HG03039 (cell line): ENCODE data around the gene AAMDC.
"Not testable (repeated sequence)": the region's sequence is repeated elsewhere in the genome, so short reads cannot be mapped to it uniquely, and the experiment has no call there.

Experiments used
- ATAC-seq: cut with Tn5 transposase; IDR thresholded peaks from one replicate; pipeline ENCODE4 v1.9.1; 2021; ENCODE audit warnings: mild to moderate bottlenecking, moderate library complexity; ENCODE audit not compliant: unreplicated experiment

Gene AAMDC

DNA sequence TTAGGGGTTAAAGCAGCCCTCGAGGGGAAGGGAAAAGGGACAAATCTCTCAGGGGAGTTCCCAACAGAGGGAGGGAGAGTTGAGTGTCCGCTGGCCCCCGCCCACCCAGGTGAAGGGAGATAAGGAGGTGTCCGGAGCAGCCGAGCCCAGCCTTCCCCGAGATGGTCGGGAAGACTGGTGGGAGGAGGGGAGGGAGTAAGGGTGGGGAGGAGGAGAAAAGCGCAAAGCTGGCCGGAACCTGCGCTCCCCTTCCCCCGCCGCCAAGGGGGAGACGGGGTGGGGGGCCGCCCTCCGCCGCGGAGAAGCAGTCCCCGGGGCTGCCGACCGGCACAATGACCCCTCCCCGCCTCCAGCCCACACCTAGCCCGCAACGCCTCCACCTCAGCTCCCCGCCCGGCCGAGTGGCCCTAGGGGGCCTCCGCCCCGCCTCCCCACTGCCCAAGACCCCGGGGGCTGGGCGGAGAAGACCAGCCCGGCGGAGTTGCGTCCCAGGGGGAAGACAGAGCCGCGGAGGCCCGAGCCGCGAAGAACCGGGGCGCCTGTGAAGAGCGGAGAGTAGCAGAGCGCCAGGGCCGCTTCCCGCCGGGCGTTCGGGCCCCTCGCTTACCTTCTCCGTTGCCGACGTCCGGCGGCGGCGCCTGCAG, 901 bp upstream of the AAMDC start:
- peak; percentile 15 for ATAC-seq

DNA sequence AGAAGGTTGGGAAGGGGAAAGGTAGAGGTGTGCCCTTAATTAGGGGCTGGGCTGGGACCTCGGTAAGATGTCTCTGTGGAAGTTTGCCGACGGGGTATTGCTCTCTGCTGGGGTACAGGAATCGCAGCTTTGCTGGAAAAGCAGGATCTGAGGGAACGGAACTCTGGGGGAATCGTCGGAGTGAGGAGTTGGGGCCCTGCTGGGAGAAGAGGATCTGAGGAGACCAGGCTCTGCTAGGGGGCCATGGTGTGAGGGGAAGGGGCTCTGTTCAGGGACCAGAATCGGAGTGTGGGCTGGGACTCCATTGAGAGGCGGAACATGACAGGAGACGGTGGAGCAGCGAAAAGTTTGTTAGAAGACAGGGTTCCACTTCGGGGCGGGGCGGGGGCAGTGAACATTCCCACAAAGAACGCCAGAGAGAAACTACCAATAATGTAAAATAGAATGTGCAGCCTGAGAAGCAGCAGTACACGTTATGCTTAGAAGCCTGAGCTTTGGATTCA, 456 bp downstream of the AAMDC start:
- no peak for ATAC-seq

DNA sequence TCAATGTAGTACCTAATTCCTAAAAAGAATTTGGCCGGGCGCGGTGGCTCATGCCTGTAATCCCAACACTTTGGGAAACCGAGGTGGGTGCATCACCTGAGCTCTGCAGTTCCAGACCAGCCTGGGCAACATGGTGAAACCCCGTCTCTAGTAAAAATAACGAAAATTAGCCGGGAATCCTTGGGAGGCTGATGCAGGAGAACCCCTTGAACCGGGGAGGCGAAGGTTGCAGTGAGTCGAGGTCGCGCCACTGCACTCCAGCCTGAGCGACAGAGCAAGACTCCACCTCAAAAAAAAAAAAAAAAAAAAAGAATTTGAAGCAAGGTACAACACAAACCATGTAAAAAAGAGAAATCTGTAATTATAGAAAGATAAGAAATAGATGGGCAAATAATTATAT, 1.2 kb downstream of the AAMDC start:
- ATAC-seq: not testable (repeated sequence)

DNA sequence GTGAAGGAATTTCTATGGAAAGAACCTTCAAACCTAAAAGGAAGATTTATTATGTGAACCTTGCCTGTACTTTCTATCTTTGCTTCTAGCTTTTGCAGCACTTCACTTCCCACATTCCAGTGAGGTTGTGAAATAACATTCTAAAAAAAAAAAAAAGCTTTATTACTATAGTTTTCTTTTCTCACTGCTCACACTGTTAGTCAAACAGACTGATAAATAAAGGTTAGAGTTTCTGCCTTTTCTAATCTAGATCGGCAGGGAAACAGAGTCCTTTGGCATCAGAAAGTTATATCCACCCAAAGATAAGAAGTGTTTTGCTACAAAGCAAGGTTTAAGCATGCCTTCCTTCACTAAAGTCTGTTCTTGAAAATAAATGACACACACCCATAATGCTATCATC, 2.8 kb downstream of the AAMDC start:
- no peak for ATAC-seq

DNA sequence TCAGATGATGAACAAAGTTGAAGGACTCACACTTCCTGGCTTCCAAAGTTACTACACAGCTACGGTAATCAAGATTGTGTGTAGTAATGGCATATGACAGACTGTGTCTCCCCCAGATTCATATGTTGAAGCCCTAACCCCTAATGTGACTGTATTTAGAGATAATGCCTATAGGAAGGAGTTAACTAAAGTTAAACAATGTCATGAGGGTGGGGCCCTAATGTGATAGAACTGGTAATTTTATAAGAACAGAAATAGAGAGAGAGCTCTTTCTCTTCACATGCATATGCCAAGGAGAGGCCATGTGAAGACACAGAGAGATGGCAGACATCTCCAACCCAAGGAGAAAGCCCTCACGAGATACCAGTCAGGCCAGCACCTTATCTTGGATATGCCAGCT, 8.0 kb downstream of the AAMDC start:
- ATAC-seq: no peak

DNA sequence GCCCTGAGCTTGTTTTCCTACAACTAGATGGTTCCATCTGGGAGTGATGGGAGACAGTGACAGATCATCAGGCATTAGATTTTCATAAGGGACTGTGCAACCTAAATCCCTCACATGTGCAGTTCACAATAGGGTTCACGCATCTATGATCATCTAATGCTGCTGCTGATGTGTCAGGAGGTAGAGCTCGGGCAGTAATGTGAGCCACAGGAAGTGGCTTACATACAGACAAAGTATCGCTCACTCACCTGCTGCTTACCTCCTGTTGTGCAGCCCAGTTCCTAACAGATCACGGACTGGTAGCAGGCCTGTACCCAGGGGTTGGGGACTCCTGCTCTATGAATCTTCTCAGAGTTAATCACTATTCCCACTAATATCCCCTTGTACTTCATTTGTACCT, 12.4 kb downstream of the AAMDC start:
- ATAC-seq: no peak

DNA sequence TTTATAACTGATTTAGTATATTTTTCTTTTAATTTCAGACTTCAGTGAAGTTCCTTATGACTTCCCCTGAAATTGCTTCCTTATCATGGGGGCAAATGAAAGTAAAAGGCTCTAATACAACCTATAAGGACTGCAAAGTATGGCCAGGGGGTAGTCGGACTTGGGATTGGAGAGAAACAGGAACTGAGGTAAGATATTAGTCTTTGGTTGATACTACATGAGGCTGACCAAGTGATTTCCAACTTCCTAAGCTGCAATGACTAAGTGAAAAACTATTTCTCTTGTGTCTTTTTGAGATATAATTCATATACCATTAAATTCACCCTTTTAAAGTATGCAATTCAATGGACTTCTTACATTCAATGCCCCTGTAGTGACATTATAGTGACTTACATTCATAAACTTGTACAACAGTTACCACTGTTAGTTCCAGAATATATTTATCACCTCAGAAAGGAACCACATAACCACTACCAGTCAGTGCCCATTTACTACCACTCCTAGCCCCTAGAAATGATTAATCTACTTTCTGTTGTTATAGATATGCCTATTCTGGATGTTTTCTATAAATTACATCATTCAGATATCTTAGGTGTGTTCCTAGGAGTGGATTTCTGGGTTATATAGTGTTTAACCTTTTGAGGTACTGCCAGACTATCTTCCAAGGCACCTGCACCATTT, 21.6 kb downstream of the AAMDC start:
- no peak for ATAC-seq

DNA sequence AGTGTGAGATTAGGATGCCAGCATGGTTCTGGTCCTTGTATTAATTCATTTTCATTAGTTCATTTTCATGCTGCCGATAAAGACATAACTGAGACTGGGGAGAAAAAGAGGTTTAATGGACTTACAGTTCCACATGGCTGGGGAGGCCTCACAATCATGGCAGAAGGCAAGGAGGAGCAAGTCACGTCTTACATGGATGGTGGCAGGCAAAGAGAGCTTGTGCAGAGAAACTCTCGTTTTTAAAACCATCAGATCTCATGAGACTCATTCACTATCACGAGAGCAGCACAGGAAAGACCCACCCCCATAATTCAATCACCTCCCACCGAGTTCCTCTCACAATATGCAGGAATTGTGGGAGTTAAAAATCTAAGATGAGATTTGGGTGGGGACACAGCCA, 22.8 kb downstream of the AAMDC start:
- not testable (repeated sequence) for ATAC-seq

DNA sequence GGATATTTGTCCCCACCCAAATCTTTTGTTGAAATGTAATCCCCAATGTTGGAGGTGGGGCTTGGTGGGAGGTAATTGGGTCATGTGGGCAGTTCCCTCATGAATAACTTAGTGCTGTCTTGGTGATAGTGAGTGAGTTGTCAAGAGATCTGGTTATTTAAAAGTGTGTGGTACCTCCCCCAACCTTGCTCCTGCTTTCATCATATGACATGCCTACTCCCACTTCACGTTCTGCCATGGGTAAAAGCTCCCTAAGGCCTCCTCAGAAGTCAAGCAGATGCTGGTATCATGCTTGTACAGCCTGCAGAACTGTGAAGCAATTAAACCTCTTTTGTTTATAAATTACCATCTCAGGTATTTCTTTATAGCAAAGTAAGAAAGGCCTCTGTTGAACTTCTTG, 30.6 kb downstream of the AAMDC start:
- ATAC-seq: no peak

DNA sequence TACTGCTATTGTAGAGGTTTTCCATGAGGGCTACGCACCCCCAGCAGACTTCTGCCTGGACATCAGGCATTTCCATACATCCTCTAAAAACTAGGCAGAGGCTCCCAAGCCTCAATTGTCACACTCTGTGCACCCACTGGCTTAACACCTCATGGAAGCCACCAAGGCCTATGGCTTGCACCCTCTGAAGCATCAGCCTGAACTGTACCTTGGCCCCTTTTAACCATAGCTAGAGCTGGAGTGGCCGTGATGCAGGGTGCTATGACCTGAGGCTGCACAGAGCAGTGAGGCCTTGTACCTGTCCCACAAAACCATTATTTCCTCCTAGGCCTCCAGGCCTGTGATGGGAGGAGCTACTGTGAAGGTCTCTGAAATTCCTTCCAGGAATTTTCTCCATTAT, 33.9 kb downstream of the AAMDC start:
- no peak for ATAC-seq

DNA sequence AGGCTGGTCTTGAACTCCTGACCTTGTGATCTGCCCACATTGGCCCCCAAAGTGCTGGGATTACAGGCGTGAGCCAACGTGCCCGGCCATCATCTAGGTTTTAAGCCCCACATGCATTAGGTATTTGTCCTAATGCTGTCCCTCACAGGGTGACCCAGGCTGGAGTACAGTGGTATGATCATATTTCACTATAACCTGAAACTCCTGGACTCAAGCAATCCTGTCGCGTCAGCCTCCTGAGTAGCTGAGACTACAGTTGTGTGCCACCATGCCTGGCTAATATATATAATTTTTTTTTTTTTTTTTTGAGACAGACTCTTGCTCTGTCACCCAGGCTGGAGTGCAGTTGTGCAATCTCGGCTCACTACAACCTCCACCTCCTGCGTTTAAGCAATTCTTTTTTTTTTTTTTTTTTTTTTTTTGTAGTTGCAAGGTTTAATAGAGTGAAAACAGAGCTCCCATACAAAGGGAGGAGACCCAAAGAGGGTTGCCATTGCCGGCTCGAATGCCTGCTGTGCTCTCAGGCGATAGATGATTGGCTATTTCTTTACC, 37.0 kb downstream of the AAMDC start:
- ATAC-seq: not testable (repeated sequence)

DNA sequence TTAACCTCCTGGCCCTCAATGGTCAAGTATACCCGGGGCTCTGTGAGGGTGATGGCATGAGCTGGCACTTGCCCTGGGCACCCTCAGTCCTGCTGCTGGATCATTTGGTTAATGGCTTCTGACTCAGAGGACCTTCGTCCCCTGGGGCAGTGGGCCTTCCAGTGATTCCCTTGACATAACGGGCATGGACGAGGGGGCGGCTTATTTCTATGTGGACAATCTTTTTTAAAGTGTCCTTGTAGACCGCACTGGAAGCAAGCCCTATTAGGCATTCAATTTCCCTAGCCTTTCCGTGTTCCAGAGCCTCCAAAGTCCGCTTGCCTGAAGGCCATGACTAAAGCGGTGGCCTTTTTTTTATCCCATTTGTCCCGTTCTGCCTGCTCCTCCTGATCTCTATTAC, 40.5 kb downstream of the AAMDC start:
- ATAC-seq: not testable (repeated sequence)

DNA sequence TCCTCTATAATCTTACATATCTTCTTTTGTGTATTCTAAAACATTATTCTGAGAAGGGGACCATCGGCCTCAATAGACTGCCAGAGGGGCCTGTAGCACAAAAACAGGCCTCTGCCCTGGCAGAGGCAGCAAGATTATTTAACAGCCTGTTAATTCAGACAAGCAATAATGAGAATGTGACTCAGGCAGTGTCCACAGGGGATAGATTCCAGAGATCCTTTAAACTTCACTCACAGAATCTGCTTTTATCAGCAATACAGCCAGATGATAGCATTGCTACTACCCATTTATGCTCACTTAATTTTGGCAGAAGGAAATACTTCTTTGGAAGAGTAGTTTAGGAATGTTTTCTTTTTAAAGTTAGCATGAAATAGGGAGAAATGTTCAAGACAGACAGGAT, 44.9 kb downstream of the AAMDC start:
- no peak for ATAC-seq

DNA sequence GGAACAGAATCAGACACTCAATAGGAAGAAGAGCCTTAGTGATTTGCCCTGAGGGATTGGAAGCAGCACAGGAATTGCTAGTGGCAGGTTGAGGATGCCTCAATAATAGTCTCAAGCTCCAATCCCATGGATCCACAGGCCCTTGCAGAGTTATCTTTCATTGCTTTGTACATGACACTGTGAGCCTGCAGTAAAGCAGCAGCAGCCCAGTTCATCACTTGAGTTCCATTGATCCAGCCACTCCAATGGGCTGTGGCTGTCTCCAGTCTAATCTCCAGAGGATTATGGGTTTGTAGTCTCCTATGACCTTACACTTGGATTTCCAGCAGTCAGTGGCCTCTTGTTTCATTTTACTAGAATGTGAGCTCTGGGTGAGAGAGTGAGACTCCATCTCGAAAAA, 45.4 kb downstream of the AAMDC start:
- no peak for ATAC-seq

DNA sequence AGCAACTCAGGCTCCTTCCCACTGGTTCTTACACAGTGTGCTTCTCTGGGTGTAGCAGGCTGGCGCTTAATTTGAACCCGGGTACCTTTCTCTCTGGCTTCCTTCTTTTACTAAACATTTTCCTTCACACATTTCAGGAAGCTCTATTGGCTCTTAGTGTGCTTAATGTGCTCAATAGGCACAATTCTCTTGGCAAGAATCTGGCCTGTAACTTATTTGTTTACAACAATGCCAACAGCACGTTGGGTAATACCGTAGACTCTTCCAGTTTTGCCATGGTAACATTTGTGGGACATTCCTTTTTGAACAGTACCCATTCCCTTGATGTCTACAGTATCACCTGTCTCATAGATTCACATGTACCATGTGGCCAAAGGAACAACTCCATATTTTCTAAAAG, 47.8 kb downstream of the AAMDC start:
- ATAC-seq: no peak

DNA sequence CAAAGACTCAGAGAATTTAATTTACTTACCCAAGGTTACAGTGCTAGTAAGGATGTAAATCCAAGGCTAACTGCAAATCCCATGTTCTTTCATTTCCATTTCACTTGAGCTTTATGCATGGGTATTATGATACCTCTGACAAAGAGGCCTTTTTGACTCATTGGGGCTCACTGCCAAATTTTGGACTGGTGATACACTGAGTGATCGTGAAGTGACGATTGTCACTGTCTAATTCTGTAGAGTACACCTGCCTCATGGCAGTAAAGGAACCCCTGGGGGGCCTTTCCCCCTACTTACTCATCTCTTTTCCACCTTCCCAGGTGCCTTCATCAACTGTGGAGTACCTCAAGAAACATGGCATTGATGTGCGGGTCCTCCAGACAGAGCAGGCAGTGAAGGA, 50.9 kb downstream of the AAMDC start:
- ATAC-seq: no peak

DNA sequence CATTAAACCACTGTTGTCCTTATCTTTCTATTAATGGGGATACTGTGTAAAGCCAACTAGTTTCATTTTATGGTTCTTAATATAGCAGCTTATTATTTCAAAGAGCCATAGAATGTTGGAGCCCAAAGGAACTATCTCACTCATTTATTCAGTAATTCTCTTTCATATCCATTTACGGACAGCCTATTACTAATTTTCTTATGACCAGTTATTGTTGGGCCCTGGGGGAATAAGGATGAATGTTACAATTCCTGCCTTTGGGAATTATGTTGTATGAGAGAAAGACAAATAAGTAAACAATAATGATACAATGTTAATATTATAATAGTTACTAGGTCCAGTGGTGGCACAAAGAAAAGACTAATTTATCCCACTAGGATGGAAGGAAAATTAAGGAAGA, 52.4 kb downstream of the AAMDC start:
- no peak for ATAC-seq

DNA sequence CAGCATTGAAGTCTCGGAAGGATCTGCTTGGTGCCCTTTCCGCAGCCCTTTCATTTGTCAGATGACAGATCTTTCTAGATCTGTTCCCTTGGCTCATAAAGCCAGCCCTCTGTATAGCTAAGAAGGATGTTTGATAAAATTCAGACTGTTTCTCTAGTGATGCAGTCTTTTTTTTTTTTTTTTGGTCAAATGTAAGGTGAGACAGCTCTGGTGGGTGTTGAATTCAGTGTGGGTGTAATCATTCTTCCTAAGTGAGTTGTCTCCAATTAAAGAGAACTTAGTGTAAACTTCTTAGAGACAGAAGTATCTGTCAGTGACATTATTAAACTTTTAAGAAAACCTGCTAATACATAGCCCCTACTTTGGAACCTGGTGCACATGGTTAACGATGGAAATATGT, 53.3 kb downstream of the AAMDC start:
- no peak for ATAC-seq

DNA sequence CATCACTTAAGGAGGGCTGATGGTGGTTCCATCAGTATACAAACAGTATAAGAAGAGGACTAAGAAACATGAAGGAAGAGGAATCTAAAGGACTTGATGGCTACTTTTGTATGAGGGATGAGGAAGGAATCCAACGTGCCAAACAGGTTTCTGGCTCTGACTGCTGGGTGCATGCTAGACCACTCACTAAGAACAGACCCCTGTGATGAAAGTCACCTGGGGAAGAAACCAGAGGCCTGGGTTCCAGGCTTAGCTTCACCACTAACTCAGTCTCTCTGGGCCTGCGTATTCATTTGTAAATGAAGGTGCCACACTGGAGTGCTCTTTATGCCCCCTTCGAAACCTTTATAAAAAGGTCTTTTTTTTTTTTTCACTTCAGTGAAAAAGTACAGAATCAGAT, 55.1 kb downstream of the AAMDC start:
- ATAC-seq: no peak

DNA sequence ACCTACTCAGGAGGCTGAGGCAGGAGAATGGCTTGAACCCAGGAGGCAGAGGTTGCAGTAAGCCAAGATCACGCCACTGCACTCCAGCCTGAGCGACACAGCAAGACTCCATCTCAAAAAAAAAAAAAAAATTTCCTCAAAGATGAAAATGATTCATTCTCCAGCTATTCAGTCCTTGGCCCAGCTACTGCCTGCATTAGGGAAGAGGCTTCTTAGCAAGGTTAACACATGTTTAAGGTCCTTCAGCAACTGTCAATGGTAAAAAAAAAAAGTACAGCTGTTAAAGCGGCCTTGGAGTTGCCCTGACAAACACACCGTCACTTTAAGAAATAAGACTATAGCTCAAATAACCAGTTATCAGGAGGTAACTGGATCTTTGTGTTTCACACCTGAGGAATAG, 57.3 kb downstream of the AAMDC start:
- ATAC-seq: not testable (repeated sequence)

DNA sequence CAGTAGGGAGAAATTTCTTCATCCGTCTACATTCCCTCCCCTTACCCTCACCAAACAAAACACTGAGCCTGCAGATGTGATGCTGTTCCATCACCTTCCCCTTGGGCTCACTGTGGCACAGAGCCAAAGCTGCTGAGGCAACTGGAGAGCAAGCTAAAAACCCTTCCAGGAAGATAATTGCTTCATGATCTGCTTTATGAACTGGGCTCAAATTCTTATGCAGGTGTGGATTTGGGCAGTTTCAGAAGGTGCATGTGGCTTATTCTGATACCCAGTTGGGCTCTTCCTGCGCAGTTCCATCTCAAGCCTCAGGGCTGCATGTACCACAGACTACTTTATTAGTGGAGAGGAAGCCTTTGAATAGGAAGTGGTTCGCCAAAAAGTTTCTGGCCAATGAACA, 58.3 kb downstream of the AAMDC start:
- no peak for ATAC-seq

DNA sequence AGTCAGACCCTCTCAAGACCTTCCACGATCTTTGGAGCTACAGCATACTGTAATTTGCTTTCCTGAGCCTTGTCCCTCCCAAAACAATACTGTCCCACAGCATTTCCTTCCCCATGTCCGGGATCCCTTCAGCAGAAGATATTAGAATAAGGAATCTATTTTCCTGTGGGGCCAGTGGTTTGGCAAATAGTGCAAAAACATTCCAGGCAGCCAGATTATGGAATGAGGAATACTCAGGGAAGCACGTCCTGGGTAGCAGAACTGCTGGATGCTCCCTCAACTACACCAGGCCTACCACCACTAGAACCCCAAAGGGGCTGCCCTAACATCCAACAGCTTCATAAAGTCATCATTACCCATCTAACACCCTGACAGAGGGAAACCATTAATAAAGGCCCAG, 61.5 kb downstream of the AAMDC start:
- no peak for ATAC-seq
